Measurements from ENCODE around the gene ZNF436. TPM values are rescaled to one million over a fixed set of nuclear protein-coding genes. Genes with fewer than 3 reads are reported as not detected.

ZNF436 gene
- total RNA-seq, 3 donors from 2014 or later (not counting 1 experiment from before 2014, with no cell fraction given): 4.5 to 7.8 (median 5.7) TPM

- DNase-seq: no peak
- intact Hi-C loops (cut with micrococcal nuclease): no loop called here
- peaks cover 0 to 4% of the 10 kb centered on the region in 2 donors for H3K27me3 Mint-ChIP-seq (ENCODE audit: low read depth in 2 of 2)
- no peaks in the 10 kb centered on the region for H3K9me3 Mint-ChIP-seq
- H3K4me3 Mint-ChIP-seq: no peak overlapping the region
- no peaks in the 10 kb centered on the region for H3K27me3 ChIP-seq (ENCODE audit: control insufficient read depth, insufficient read depth, low read length)
- no peak overlapping the region for H3K4me3 ChIP-seq (ENCODE audit: low read length)
- no peak overlapping the region for H3K27ac ChIP-seq (ENCODE audit: low read length)
- no peaks in the 10 kb centered on the region for H3K36me3 ChIP-seq (ENCODE audit: control insufficient read depth, insufficient read depth, low read length)
- H3K4me1 Mint-ChIP-seq: peaks cover 0 to 6% of the 10 kb centered on the region in 2 donors
- H3K36me3 Mint-ChIP-seq: no peaks in the 10 kb centered on the region
- H3K9me3 ChIP-seq (ENCODE audit: control insufficient read depth, insufficient read depth, low read length): no peaks in the 10 kb centered on the region
- no peak for TF ChIP-seq CTCF (IDR thresholded peaks at IDR 0.05)
- ATAC-seq: no peak
- WGBS (ENCODE audit: insufficient coverage): 81% methylated on average over 11 of the region's 11 CpGs
- no peak overlapping the region for H3K27ac Mint-ChIP-seq
- peaks cover 6% of the 10 kb centered on the region for H3K4me1 ChIP-seq (ENCODE audit: control insufficient read depth, insufficient read depth, low read length)
These were observed 32.8 kb upstream of the ZNF436 start for GRCh38 chr1:23402286-23403037.

- TF ChIP-seq CTCF (IDR thresholded peaks at IDR 0.05): no peak
- Histone ChIP-seq H3K36me3 (ENCODE audit: control insufficient read depth, insufficient read depth, low read length) (no peaks in the 10 kb centered on the region), H3K9me3 (ENCODE audit: control insufficient read depth, insufficient read depth, low read length) (no peaks in the 10 kb centered on the region), H3K4me3 (ENCODE audit: low read length) (no peak overlapping the region), H3K4me1 (ENCODE audit: control insufficient read depth, insufficient read depth, low read length) (peaks cover 6% of the 10 kb centered on the region), H3K27ac (ENCODE audit: low read length) (no peak overlapping the region), H3K27me3 (ENCODE audit: control insufficient read depth, insufficient read depth, low read length) (no peaks in the 10 kb centered on the region)
- DNase-seq (no peak), ATAC-seq (no peak)
- Mint-ChIP-seq H3K36me3 (no peaks in the 10 kb centered on the region), H3K9me3 (no peaks in the 10 kb centered on the region), H3K27me3 (ENCODE audit: low read depth in 2 of 2) (peaks cover 0 to 4% of the 10 kb centered on the region in 2 donors), H3K27ac (no peak overlapping the region), H3K4me3 (no peak overlapping the region), H3K4me1 (peaks cover 0 to 6% of the 10 kb centered on the region in 2 donors)
- WGBS (ENCODE audit: insufficient coverage): 84% methylated on average over 6 of the region's 6 CpGs
- intact Hi-C loops (cut with micrococcal nuclease): no loop called here
These were observed 31.7 kb upstream of the ZNF436 start for GRCh38 chr1:23401313-23401712.

GRCh38 chr1:23400324-23401114 is 30.9 kb upstream of the ZNF436 start:
- Mint-ChIP-seq H3K36me3 (no peaks in the 10 kb centered on the region), H3K4me1 (peaks cover 0 to 6% of the 10 kb centered on the region in 2 donors), H3K27ac (no peak overlapping the region), H3K27me3 (ENCODE audit: low read depth in 2 of 2) (peaks cover 0 to 4% of the 10 kb centered on the region in 2 donors), H3K4me3 (no peak overlapping the region), H3K9me3 (no peaks in the 10 kb centered on the region)
- ATAC-seq: no peak
- WGBS (ENCODE audit: insufficient coverage): 91% methylated on average over 4 of the region's 5 CpGs
- Histone ChIP-seq H3K27me3 (ENCODE audit: control insufficient read depth, insufficient read depth, low read length) (no peaks in the 10 kb centered on the region), H3K4me1 (ENCODE audit: control insufficient read depth, insufficient read depth, low read length) (peaks cover 6% of the 10 kb centered on the region), H3K4me3 (ENCODE audit: low read length) (no peak overlapping the region), H3K36me3 (ENCODE audit: control insufficient read depth, insufficient read depth, low read length) (no peaks in the 10 kb centered on the region), H3K27ac (ENCODE audit: low read length) (no peak overlapping the region), H3K9me3 (ENCODE audit: control insufficient read depth, insufficient read depth, low read length) (no peaks in the 10 kb centered on the region)
- intact Hi-C loops (cut with micrococcal nuclease): no loop called here
- no peak for TF ChIP-seq CTCF (IDR thresholded peaks at IDR 0.05)
- DNase-seq: no peak

Data from natural killer cell (primary cell).